Erythroblast (primary cell): ENCODE results near the gene CEP70.

Experiments
- GATA1 ChIP-seq: IDR thresholded peaks from 2 replicates; pipeline ENCODE4 v1.6.1; 2011; ENCODE audit warnings: low read depth, mild to moderate bottlenecking, control low read depth, low read length, moderate library complexity
- POLR2A ChIP-seq: IDR thresholded peaks from 2 replicates; pipeline ENCODE4 v1.6.1; 2011; ENCODE audit warnings: mild to moderate bottlenecking, low read length

DNA sequence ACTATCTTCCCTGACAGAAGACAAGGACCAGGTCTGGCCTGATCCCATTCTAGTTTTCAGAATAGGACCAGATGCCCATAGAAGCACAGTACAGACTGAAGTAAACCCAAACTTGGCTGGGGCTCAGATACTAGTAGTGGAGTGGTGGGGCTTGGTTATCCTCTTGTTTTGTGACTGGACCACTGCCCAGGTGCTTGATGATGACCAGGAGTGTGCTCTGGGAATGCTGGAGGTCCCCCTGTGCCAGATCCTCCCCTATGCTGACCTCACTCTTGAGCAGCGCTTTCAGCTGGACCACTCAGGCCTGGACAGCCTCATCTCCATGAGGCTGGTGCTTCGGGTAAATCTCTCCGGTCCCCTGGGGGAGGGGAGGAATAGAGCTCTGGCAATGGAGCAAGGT is 123.4 kb downstream of the CEP70 start:
- TF ChIP-seq POLR2A (no peak), GATA1 (no peak)
